ENCODE results near the gene ACBD6. TPM values are rescaled to one million over a fixed set of nuclear protein-coding genes. Genes with fewer than 3 reads are reported as not detected.
A peak's percentile ranks its signal among the peaks of the same experiment; 100 is the strongest.

ACBD6 gene
- total RNA-seq, 2 donors from 2014 or later = 41.9 to 50.0 TPM

GRCh38 chr1:180254854-180255253, 247.5 kb downstream of the ACBD6 start:
- H3K4me1 ChIP-seq (replicated peaks) = no peaks in the 10 kb centered on the region
- no peak for DNase-seq (ENCODE audit: low spot score)
- H3K9me3 ChIP-seq = no peaks in the 10 kb centered on the region
- no peaks in the 10 kb centered on the region for H3K36me3 ChIP-seq
- WGBS = 91% methylated on average over 7 of the region's 11 CpGs
- peaks cover 5% of the 10 kb centered on the region for H3K27me3 ChIP-seq (replicated peaks; ENCODE audit: insufficient read depth)
- no peak overlapping the region for H3K4me3 ChIP-seq
- intact Hi-C loops (cut with DNase I) = loop anchor here (5.0 kb wide), 1 partner anchor 227 kb away; no protein-coding TSS in a partner anchor
- no peak for TF ChIP-seq POLR2A (IDR thresholded peaks at IDR 0.05)
- no peak for TF ChIP-seq CTCF (IDR thresholded peaks at IDR 0.05)
- H3K27ac ChIP-seq = no peak overlapping the region

- no peak for TF ChIP-seq CTCF (IDR thresholded peaks at IDR 0.05)
- no peak for TF ChIP-seq POLR2A (IDR thresholded peaks at IDR 0.05)
- no peak for TF ChIP-seq POLR2AphosphoS5 (IDR thresholded peaks at IDR 0.05)
- no peaks in the 10 kb centered on the region for H3K36me3 ChIP-seq
- no peak overlapping the region for H3K4me3 ChIP-seq
- intact Hi-C loops (cut with DNase I) = loop anchor here (5.0 kb wide), 1 partner anchor 228 kb away; no protein-coding TSS in a partner anchor
- H3K27me3 ChIP-seq (replicated peaks; ENCODE audit: insufficient read depth) = peaks cover 5% of the 10 kb centered on the region
- H3K9me3 ChIP-seq = no peaks in the 10 kb centered on the region
- no peak for DNase-seq (ENCODE audit: low spot score)
- no peak overlapping the region for H3K27ac ChIP-seq
- H3K4me1 ChIP-seq (replicated peaks) = no peaks in the 10 kb centered on the region
- WGBS = 89% methylated on average over 9 of the region's 9 CpGs
Observed at GRCh38 chr1:180254496-180254819, 247.9 kb downstream of the ACBD6 start.

GRCh38 chr1:180253585-180254495, 248.5 kb downstream of the ACBD6 start:
- Histone ChIP-seq H3K4me1 (replicated peaks) (no peaks in the 10 kb centered on the region), H3K36me3 (no peaks in the 10 kb centered on the region), H3K4me3 (no peak overlapping the region), H3K27me3 (replicated peaks; ENCODE audit: insufficient read depth) (peaks cover 5% of the 10 kb centered on the region), H3K9me3 (no peaks in the 10 kb centered on the region), H3K27ac (no peak overlapping the region)
- no peak for DNase-seq (ENCODE audit: low spot score)
- TF ChIP-seq CTCF (IDR thresholded peaks at IDR 0.05) (no peak), POLR2AphosphoS5 (IDR thresholded peaks at IDR 0.05) (no peak), POLR2A (IDR thresholded peaks at IDR 0.05) (no peak)
- WGBS = 76% methylated on average over 31 of the region's 31 CpGs
- intact Hi-C loops (cut with DNase I) = loop anchor here (5.0 kb wide), 1 partner anchor 228 kb away; no protein-coding TSS in a partner anchor

GRCh38 chr1:180252638-180253536, 249.5 kb downstream of the ACBD6 start:
- Histone ChIP-seq H3K4me1 (replicated peaks) (no peaks in the 10 kb centered on the region), H3K9me3 (no peaks in the 10 kb centered on the region), H3K27ac (no peak overlapping the region), H3K27me3 (replicated peaks; ENCODE audit: insufficient read depth) (no peaks in the 10 kb centered on the region), H3K4me3 (no peak overlapping the region), H3K36me3 (no peaks in the 10 kb centered on the region)
- peak; percentile 31 for DNase-seq (ENCODE audit: low spot score)
- intact Hi-C loops (cut with DNase I) = loop anchor here (5.0 kb wide), 1 partner anchor 229 kb away; no protein-coding TSS in a partner anchor
- TF ChIP-seq POLR2A (IDR thresholded peaks at IDR 0.05) = no peak
- peak in 3 of 4 experiments; percentile 47 to 64 (median 49) for TF ChIP-seq CTCF (IDR thresholded peaks at IDR 0.05)
- 75% methylated on average over 12 of the region's 12 CpGs for WGBS
